ENCODE data around the gene NEK10.
"Not testable (repeated sequence)": the region's sequence is repeated elsewhere in the genome, so short reads cannot be mapped to it uniquely, and the experiment has no call there.

NEK10 gene

GRCh38 chr3:27289769-27290413, 79.3 kb downstream of the NEK10 start:
- DNase-seq (ENCODE audit: low read depth), result peak; percentile 57
- H3K4me3 ChIP-seq (ENCODE audit: low read length), result no peak overlapping the region
- no peak for TF ChIP-seq CTCF (conservative IDR thresholded peaks at IDR 0.05; ENCODE audit: low read length)

- no peak for TF ChIP-seq CTCF (conservative IDR thresholded peaks at IDR 0.05; ENCODE audit: low read length)
- DNase-seq (ENCODE audit: low read depth), result no peak
- H3K4me3 ChIP-seq (ENCODE audit: low read length), result no peak overlapping the region
These were observed 82.1 kb downstream of the NEK10 start for GRCh38 chr3:27287052-27287451.

- not testable (repeated sequence) for DNase-seq (ENCODE audit: low read depth); H3K4me3 ChIP-seq (ENCODE audit: low read length)
These were observed 82.7 kb downstream of the NEK10 start for GRCh38 chr3:27286467-27286866.

GRCh38 chr3:27285668-27286067, 83.5 kb downstream of the NEK10 start:
- H3K4me3 ChIP-seq (ENCODE audit: low read length), result no peak overlapping the region
- no peak for DNase-seq (ENCODE audit: low read depth)
- no peak for TF ChIP-seq CTCF (conservative IDR thresholded peaks at IDR 0.05; ENCODE audit: low read length)

GRCh38 chr3:27281671-27282150, 87.5 kb downstream of the NEK10 start:
- H3K4me3 ChIP-seq (ENCODE audit: low read length), result no peak overlapping the region
- no peak for TF ChIP-seq CTCF (conservative IDR thresholded peaks at IDR 0.05; ENCODE audit: low read length)
- no peak for DNase-seq (ENCODE audit: low read depth)

GRCh38 chr3:27279123-27279522, 90.1 kb downstream of the NEK10 start:
- peak; percentile 34 for DNase-seq (ENCODE audit: low read depth)
- peak; percentile 57 for TF ChIP-seq CTCF (conservative IDR thresholded peaks at IDR 0.05; ENCODE audit: low read length)

GRCh38 chr3:27278383-27279055, 90.7 kb downstream of the NEK10 start:
- no peak overlapping the region for H3K4me3 ChIP-seq (ENCODE audit: low read length)
- no peak for TF ChIP-seq CTCF (conservative IDR thresholded peaks at IDR 0.05; ENCODE audit: low read length)
- DNase-seq (ENCODE audit: low read depth), result no peak

More at GRCh38 chr3:27279123-27279522, 90.1 kb downstream of the NEK10 start:
- no peak overlapping the region for H3K4me3 ChIP-seq (ENCODE audit: low read length)
